RWPE2 (cell line): ENCODE measurements around the gene HCST.

Source experiments
- ATAC-seq: fragments of 200-7000 bp; cut with Tn5 transposase; 3 replicates; pipeline ENCODE4 v1.9.1; 2021; ENCODE audit warnings: low read depth
- DNase-seq: peaks from one replicate; pipeline ENCODE4 v3.0.0-alpha.2; 2020; ENCODE audit warnings: low spot score
- H3K27ac ChIP-seq: fragments of 450-650 bp; 2 replicates; pipeline ENCODE4 v1.5.1; 2017; ENCODE audit warnings: mild to moderate bottlenecking; ENCODE audit not compliant: poor library complexity, severe bottlenecking
- H3K27me3 ChIP-seq: fragments of 250-450 bp; sonication (Bioruptor Pico); 2 replicates; pipeline ENCODE4 v1.5.1; 2021; ENCODE audit warnings: mild to moderate bottlenecking, moderate library complexity; ENCODE audit not compliant: insufficient read depth, poor library complexity, severe bottlenecking
- H3K36me3 ChIP-seq: fragments of 250-450 bp; sonication (Bioruptor Pico); 2 replicates; pipeline ENCODE4 v1.5.1; 2020; ENCODE audit warnings: low read depth, mild to moderate bottlenecking, moderate library complexity
- H3K4me1 ChIP-seq: fragments of 250-450 bp; sonication (Bioruptor Pico); 2 replicates; pipeline ENCODE4 v1.5.1; 2021; ENCODE audit warnings: mild to moderate bottlenecking, moderate library complexity; ENCODE audit not compliant: insufficient read depth, poor library complexity, severe bottlenecking
- H3K4me3 ChIP-seq: fragments of 250-450 bp; sonication (Bioruptor Pico); 2 replicates; pipeline ENCODE4 v1.5.1; 2021; ENCODE audit warnings: mild to moderate bottlenecking, moderate library complexity; ENCODE audit not compliant: severe bottlenecking
- H3K9me3 ChIP-seq: fragments of 250-450 bp; sonication (Bioruptor Pico); 2 replicates; pipeline ENCODE4 v1.5.1; 2021; ENCODE audit warnings: mild to moderate bottlenecking, moderate library complexity; ENCODE audit not compliant: severe bottlenecking
- TF ChIP-seq, protein P1 (sequence below): fragments of 450-650 bp; IDR thresholded peaks from one replicate; pipeline ENCODE4 v1.5.1; 2017; ENCODE audit warnings: mild to moderate bottlenecking, moderate library complexity; ENCODE audit not compliant: poor library complexity, severe bottlenecking

HCST gene

DNA sequence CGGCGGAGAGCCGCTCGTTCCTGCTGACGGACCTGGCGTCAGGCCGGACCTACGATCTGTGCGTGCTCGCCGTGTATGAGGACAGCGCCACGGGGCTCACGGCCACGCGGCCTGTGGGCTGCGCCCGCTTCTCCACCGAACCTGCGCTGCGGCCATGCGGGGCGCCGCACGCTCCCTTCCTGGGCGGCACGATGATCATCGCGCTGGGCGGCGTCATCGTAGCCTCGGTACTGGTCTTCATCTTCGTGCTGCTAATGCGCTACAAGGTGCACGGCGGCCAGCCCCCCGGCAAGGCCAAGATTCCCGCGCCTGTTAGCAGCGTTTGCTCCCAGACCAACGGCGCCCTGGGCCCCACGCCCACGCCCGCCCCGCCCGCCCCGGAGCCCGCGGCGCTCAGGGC lies 42.2 kb downstream of the HCST start:
- Histone ChIP-seq H3K27ac (no peak overlapping the region), H3K4me1 (no peaks in the 10 kb centered on the region), H3K9me3 (no peaks in the 10 kb centered on the region), H3K4me3 (no peak overlapping the region), H3K27me3 (no peaks in the 10 kb centered on the region), H3K36me3 (no peaks in the 10 kb centered on the region)
- ATAC-seq, result no peak
- TF ChIP-seq, protein P1, sequence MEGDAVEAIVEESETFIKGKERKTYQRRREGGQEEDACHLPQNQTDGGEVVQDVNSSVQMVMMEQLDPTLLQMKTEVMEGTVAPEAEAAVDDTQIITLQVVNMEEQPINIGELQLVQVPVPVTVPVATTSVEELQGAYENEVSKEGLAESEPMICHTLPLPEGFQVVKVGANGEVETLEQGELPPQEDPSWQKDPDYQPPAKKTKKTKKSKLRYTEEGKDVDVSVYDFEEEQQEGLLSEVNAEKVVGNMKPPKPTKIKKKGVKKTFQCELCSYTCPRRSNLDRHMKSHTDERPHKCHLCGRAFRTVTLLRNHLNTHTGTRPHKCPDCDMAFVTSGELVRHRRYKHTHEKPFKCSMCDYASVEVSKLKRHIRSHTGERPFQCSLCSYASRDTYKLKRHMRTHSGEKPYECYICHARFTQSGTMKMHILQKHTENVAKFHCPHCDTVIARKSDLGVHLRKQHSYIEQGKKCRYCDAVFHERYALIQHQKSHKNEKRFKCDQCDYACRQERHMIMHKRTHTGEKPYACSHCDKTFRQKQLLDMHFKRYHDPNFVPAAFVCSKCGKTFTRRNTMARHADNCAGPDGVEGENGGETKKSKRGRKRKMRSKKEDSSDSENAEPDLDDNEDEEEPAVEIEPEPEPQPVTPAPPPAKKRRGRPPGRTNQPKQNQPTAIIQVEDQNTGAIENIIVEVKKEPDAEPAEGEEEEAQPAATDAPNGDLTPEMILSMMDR, result no peak
- no peak for DNase-seq

DNA sequence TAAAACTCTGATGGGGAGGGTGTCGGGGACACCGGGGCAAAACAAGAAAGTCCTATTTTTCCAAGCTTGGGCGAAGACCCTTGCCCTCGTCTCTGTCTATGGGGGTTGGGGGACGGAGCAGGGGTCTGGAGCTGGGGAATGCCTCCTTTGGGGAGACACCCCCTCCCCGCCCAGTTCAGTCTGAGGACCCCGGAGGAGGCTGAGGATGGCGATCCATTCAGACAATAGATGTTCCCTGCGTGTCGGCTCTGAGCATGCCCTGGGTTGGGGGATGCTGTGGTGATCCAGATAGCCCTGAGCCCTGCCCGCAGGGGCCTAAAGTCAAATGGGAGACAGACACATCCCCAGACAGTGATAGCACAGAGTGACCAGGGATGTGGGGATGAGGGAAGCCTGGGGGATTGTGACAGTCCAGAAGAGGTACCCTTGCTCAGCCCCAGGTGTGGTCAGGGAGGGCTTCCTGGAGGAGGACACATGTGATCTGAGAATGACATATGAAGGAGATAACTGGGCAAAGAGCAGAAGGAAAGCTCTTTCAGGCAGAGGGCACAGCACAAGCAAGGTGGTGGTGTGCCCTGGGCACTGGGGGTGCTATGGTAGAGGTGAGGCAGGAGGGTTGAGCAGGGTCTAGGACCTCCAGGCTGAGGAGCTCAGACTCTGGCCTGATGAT lies 42.9 kb downstream of the HCST start:
- DNase-seq, result no peak
- H3K9me3 ChIP-seq, result no peaks in the 10 kb centered on the region
- no peaks in the 10 kb centered on the region for H3K27me3 ChIP-seq
- no peak for ATAC-seq
- H3K27ac ChIP-seq, result no peak overlapping the region
- no peaks in the 10 kb centered on the region for H3K4me1 ChIP-seq
- TF ChIP-seq, protein P1, result no peak
- H3K4me3 ChIP-seq, result no peak overlapping the region
- no peaks in the 10 kb centered on the region for H3K36me3 ChIP-seq

DNA sequence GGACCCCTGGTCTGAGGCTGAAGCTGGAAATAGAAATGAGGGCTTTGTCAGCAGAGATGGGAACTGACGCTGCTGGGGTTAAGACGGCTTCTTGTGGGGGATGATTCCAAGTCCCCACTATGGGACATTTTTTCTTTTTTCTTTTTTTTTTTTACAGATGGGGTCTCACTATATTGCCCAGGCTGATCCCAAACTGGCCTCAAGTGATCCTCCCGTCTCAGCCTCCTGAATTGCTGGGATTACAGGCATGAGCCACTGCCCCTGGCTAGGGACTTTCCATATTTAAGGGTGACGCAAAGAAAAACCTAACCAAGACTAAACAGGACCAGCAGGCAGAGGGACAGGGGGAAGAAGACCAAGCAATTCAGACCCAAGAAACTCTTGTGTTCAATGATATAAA lies 43.9 kb downstream of the HCST start:
- no peak for ATAC-seq
- H3K36me3 ChIP-seq, result no peaks in the 10 kb centered on the region
- no peak overlapping the region for H3K27ac ChIP-seq
- no peak overlapping the region for H3K4me3 ChIP-seq
- TF ChIP-seq, protein P1, result no peak
- no peak for DNase-seq
- no peaks in the 10 kb centered on the region for H3K27me3 ChIP-seq
- H3K9me3 ChIP-seq, result no peaks in the 10 kb centered on the region
- no peaks in the 10 kb centered on the region for H3K4me1 ChIP-seq

GRCh38 chr19:35949131-35949530 lies 46.8 kb downstream of the HCST start:
- Histone ChIP-seq H3K4me1 (no peaks in the 10 kb centered on the region), H3K27me3 (no peaks in the 10 kb centered on the region), H3K9me3 (no peaks in the 10 kb centered on the region), H3K36me3 (no peaks in the 10 kb centered on the region), H3K27ac (no peak overlapping the region), H3K4me3 (no peak overlapping the region)
- TF ChIP-seq, protein P1, result no peak
- no peak for DNase-seq
- ATAC-seq, result 0 out of 3 replicates have a peak, but pooled peaks have one; percentile 26
